Lower leg skin (tissue), 3 donors: Measurements from ENCODE around the gene TBX10.

Experiments used
- CTCF ChIP-seq, 3 donors: fragments of 450-650 bp; IDR thresholded peaks; one replicate each; pipeline ENCODE4 v1.5.1; 2016; ENCODE audit warnings: antibody characterized with exemption in 3 of 3, mild to moderate bottlenecking in 3 of 3, moderate library complexity in 2 of 3
- POLR2A ChIP-seq, 2 donors: fragments of 450-650 bp; IDR thresholded peaks; one replicate each; pipeline ENCODE4 v1.6.1; 2016 to 2017; ENCODE audit warnings: antibody characterized with exemption in 2 of 2, mild to moderate bottlenecking in 1 of 2, moderate library complexity in 1 of 2

GRCh38 chr11:67628710-67629385, 10.7 kb downstream of the TBX10 start:
- no peak for TF ChIP-seq CTCF (IDR thresholded peaks at IDR 0.05)
- TF ChIP-seq POLR2A (IDR thresholded peaks at IDR 0.05) = no peak
